Ovary (tissue), 9 donors: ENCODE data around the gene NLGN1. TPM values are rescaled to one million over a fixed set of nuclear protein-coding genes. Genes with fewer than 3 reads are reported as not detected.

Experiments
- DNase-seq, 5 donors: peaks; one replicate each; pipeline ENCODE4 v3.0.0-alpha.2; 2019 to 2020
- H3K27ac ChIP-seq, 2 donors: fragments of 200-600 bp; one replicate each; pipeline versions ENCODE4 v1.5.1 to v1.8.0; 2019 to 2022
- H3K27me3 ChIP-seq: fragments of 200-600 bp; one replicate; pipeline ENCODE4 v1.8.0; 2022
- H3K36me3 ChIP-seq: fragments of 200-600 bp; sonication (generic); one replicate; pipeline ENCODE4 v1.5.1; 2019
- H3K4me1 ChIP-seq: one replicate; pipeline ENCODE4 v1.8.1; 2013; ENCODE audit warnings: mild to moderate bottlenecking, moderate library complexity; ENCODE audit not compliant: insufficient read depth
- H3K4me3 ChIP-seq: fragments of 200-600 bp; sonication (generic); one replicate; pipeline ENCODE4 v1.5.1; 2017
- H3K9me3 ChIP-seq, 2 donors: fragments of 200-600 bp in 1 of 2; sonication (generic) in 1 of 2; one replicate each; pipeline versions ENCODE4 v1.5.1 to v1.8.1; 2013 to 2019; ENCODE audit warnings: mild to moderate bottlenecking in 1 of 2, moderate library complexity in 1 of 2
- CTCF ChIP-seq, 3 donors: fragments of 450-650 bp in 2 of 3; fragments of 200-600 bp in 1 of 3; IDR thresholded peaks; one replicate each; pipeline versions ENCODE4 v1.5.1 to v1.8.0; 2016 to 2022; ENCODE audit warnings: antibody characterized with exemption in 3 of 3, mild to moderate bottlenecking in 1 of 3
- EP300 ChIP-seq: sonication (generic); formaldehyde crosslinking; IDR thresholded peaks from one replicate; pipeline ENCODE4 v1.6.1; 2017; ENCODE audit warnings: antibody characterized with exemption
- POLR2A ChIP-seq: fragments of 450-650 bp; IDR thresholded peaks from one replicate; pipeline ENCODE4 v1.6.1; 2017; ENCODE audit warnings: antibody characterized with exemption, mild to moderate bottlenecking, moderate library complexity
- WGBS, 3 donors: extraction: QIAGEN DNeasy Blood & Tissue Kit in 1 of 3; methylation state at CpG; one replicate each; pipeline versions ENCODE4 v1.1.5 to v1.1.7; 2013 to 2017; 5-methylcytosine and 5-hydroxymethylcytosine counted together
- intact Hi-C, 4 donors: fragments of 100-400 bp; cut with DNase I; formaldehyde crosslinking; loops; one replicate each; pipeline versions ENCODE4 v1.11.0 to v1.15.1; 2022 to 2023
- polyA plus RNA-seq, 2 donors: library from polyadenylated mRNA; stranded (reverse); fragments of 200-250 nt in 1 of 2; fragments of 350-450 nt in 1 of 2; fragmentation: Illumina TruSeq in 1 of 2; extraction: RNeasy Lipid Tissue Mini Kit (QIAGEN cat#74804) in 1 of 2; gene quantifications; one replicate each; pipeline ENCODE4 v1.2.3, GENCODE V29; 2013 to 2014
- total RNA-seq, 7 donors: library from RNA; depleted of rRNA in 2 of 7; stranded (reverse); fragments of >200 nt in 2 of 7; fragmentation: NEBNext Ultra II Directional in 3 of 7; extraction: Animal tissue kit (Norgen Biotek cat#: 25700) in 3 of 7; gene quantifications; one replicate each; pipeline versions ENCODE4 v1.1.0 to v1.2.4, GENCODE V29; 2016 to 2023
- donor health status: DM: no; HTN: no; CAD: no; lungs with moderate emphysema.
- donor health status: DM: no; HTN: no; CAD: no.
- donor health status: Bipolar disorder and iron deficiency.
- donor health status: DM: yes; HTN: yes; CAD: no.
- donor health status: DM: no; HTN: no; CAD: no.
- donor health status: DM: yes; HTN: yes; CAD: no.

The NLGN1 gene
- total and polyA plus RNA-seq, 9 donors = 1.2 to 7.7 (median 4.6) TPM

- no peak for DNase-seq
- no peak overlapping the region for H3K27ac ChIP-seq
- WGBS, 3 donors = 89 to 94% (median 89%) methylated on average over 3 of the region's 3 CpGs
- no peaks in the 10 kb centered on the region for H3K4me1 ChIP-seq
- no peaks in the 10 kb centered on the region for H3K36me3 ChIP-seq
- intact Hi-C loops = no loop called here
- no peak overlapping the region for H3K4me3 ChIP-seq
- H3K27me3 ChIP-seq = no peaks in the 10 kb centered on the region
- TF ChIP-seq CTCF (IDR thresholded peaks at IDR 0.05) (no peak), EP300 (no peak), POLR2A (no peak)
- H3K9me3 ChIP-seq = no peaks in the 10 kb centered on the region
Measured at GRCh38 chr3:174216946-174217718, 819.6 kb downstream of the NLGN1 start.

- no peak for TF ChIP-seq EP300
- TF ChIP-seq CTCF (IDR thresholded peaks at IDR 0.05) = no peak
- TF ChIP-seq POLR2A = no peak
- H3K4me3 ChIP-seq = no peak overlapping the region
- WGBS, 3 donors = 94 to 98% (median 97%) methylated on average over 1 of the region's 1 CpG
- intact Hi-C loops = no loop called here
- H3K27me3 ChIP-seq = no peaks in the 10 kb centered on the region
- H3K36me3 ChIP-seq = no peaks in the 10 kb centered on the region
- H3K4me1 ChIP-seq = peaks cover 1% of the 10 kb centered on the region
- H3K9me3 ChIP-seq = no peaks in the 10 kb centered on the region
- no peak overlapping the region for H3K27ac ChIP-seq
- no peak for DNase-seq
Measured at GRCh38 chr3:174218016-174218415, 820.5 kb downstream of the NLGN1 start.

GRCh38 chr3:174219738-174220137 is 822.2 kb downstream of the NLGN1 start:
- WGBS, 3 donors = 54 to 72% (median 66%) methylated on average over 3 of the region's 3 CpGs
- DNase-seq = no peak

GRCh38 chr3:174220775-174221554 is 823.4 kb downstream of the NLGN1 start:
- H3K27me3 ChIP-seq = no peaks in the 10 kb centered on the region

More at GRCh38 chr3:174219738-174220137, 822.2 kb downstream of the NLGN1 start:
- Histone ChIP-seq H3K27me3 (no peaks in the 10 kb centered on the region), H3K4me1 (peaks cover 1% of the 10 kb centered on the region), H3K36me3 (no peaks in the 10 kb centered on the region), H3K9me3 (no peaks in the 10 kb centered on the region), H3K27ac (no peak overlapping the region), H3K4me3 (no peak overlapping the region)
- intact Hi-C loops = no loop called here
- TF ChIP-seq EP300 (no peak), CTCF (IDR thresholded peaks at IDR 0.05) (no peak), POLR2A (no peak)

More at GRCh38 chr3:174220775-174221554, 823.4 kb downstream of the NLGN1 start:
- intact Hi-C loops = no loop called here
- H3K4me1 ChIP-seq = peaks cover 1% of the 10 kb centered on the region
- no peak for DNase-seq
- H3K9me3 ChIP-seq = no peaks in the 10 kb centered on the region
- no peak overlapping the region for H3K27ac ChIP-seq
- 41 to 67% (median 65%) methylated on average over 4 of the region's 4 CpGs for WGBS, 3 donors
- H3K36me3 ChIP-seq = no peaks in the 10 kb centered on the region
- H3K4me3 ChIP-seq = no peak overlapping the region
- TF ChIP-seq CTCF (IDR thresholded peaks at IDR 0.05) (no peak), EP300 (no peak), POLR2A (no peak)
